Measurements from ENCODE around the gene TBCCD1. TPM values are rescaled to one million over a fixed set of nuclear protein-coding genes. Genes with fewer than 3 reads are reported as not detected.

Gene TBCCD1
- total and polyA plus RNA-seq, 2 experiments from 2014 or later: 5.8 to 16.7 TPM

DNA sequence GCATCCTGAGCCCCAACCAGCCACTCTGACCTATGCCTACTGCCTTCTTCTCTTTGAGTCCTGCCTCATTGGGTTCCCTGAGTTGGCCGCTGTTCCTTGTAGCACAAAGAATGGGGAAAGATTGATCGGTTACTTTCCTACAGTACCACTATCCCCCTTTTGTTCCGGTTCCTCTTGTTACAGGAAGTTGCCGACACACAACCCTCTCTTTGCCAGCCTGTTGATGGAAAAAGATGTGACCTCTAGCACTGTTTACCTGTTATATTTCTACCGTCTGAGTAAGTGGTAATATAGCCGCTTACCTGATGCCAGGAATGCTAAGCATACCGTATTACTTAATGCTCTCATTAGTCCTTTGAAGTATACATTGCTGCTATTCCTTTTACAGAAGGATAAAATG is 36.0 kb upstream of the TBCCD1 start (continued):
- TF ChIP-seq, protein P1, sequence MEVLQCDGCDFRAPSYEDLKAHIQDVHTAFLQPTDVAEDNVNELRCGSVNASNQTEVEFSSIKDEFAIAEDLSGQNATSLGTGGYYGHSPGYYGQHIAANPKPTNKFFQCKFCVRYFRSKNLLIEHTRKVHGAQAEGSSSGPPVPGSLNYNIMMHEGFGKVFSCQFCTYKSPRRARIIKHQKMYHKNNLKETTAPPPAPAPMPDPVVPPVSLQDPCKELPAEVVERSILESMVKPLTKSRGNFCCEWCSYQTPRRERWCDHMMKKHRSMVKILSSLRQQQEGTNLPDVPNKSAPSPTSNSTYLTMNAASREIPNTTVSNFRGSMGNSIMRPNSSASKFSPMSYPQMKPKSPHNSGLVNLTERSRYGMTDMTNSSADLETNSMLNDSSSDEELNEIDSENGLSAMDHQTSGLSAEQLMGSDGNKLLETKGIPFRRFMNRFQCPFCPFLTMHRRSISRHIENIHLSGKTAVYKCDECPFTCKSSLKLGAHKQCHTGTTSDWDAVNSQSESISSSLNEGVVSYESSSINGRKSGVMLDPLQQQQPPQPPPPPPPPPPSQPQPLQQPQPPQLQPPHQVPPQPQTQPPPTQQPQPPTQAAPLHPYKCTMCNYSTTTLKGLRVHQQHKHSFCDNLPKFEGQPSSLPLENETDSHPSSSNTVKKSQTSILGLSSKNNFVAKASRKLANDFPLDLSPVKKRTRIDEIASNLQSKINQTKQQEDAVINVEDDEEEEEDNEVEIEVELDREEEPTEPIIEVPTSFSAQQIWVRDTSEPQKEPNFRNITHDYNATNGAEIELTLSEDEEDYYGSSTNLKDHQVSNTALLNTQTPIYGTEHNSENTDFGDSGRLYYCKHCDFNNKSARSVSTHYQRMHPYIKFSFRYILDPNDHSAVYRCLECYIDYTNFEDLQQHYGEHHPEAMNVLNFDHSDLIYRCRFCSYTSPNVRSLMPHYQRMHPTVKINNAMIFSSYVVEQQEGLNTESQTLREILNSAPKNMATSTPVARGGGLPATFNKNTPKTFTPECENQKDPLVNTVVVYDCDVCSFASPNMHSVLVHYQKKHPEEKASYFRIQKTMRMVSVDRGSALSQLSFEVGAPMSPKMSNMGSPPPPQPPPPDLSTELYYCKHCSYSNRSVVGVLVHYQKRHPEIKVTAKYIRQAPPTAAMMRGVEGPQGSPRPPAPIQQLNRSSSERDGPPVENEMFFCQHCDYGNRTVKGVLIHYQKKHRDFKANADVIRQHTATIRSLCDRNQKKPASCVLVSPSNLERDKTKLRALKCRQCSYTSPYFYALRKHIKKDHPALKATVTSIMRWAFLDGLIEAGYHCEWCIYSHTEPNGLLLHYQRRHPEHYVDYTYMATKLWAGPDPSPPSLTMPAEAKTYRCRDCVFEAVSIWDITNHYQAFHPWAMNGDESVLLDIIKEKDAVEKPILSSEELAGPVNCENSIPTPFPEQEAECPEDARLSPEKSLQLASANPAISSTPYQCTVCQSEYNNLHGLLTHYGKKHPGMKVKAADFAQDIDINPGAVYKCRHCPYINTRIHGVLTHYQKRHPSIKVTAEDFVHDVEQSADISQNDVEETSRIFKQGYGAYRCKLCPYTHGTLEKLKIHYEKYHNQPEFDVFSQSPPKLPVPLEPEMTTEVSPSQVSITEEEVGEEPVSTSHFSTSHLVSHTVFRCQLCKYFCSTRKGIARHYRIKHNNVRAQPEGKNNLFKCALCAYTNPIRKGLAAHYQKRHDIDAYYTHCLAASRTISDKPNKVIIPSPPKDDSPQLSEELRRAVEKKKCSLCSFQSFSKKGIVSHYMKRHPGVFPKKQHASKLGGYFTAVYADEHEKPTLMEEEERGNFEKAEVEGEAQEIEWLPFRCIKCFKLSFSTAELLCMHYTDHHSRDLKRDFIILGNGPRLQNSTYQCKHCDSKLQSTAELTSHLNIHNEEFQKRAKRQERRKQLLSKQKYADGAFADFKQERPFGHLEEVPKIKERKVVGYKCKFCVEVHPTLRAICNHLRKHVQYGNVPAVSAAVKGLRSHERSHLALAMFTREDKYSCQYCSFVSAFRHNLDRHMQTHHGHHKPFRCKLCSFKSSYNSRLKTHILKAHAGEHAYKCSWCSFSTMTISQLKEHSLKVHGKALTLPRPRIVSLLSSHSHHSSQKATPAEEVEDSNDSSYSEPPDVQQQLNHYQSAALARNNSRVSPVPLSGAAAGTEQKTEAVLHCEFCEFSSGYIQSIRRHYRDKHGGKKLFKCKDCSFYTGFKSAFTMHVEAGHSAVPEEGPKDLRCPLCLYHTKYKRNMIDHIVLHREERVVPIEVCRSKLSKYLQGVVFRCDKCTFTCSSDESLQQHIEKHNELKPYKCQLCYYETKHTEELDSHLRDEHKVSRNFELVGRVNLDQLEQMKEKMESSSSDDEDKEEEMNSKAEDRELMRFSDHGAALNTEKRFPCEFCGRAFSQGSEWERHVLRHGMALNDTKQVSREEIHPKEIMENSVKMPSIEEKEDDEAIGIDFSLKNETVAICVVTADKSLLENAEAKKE (CRISPR knock-in tag; IDR thresholded peaks at IDR 0.05): no peak
- TF ChIP-seq, protein P2, sequence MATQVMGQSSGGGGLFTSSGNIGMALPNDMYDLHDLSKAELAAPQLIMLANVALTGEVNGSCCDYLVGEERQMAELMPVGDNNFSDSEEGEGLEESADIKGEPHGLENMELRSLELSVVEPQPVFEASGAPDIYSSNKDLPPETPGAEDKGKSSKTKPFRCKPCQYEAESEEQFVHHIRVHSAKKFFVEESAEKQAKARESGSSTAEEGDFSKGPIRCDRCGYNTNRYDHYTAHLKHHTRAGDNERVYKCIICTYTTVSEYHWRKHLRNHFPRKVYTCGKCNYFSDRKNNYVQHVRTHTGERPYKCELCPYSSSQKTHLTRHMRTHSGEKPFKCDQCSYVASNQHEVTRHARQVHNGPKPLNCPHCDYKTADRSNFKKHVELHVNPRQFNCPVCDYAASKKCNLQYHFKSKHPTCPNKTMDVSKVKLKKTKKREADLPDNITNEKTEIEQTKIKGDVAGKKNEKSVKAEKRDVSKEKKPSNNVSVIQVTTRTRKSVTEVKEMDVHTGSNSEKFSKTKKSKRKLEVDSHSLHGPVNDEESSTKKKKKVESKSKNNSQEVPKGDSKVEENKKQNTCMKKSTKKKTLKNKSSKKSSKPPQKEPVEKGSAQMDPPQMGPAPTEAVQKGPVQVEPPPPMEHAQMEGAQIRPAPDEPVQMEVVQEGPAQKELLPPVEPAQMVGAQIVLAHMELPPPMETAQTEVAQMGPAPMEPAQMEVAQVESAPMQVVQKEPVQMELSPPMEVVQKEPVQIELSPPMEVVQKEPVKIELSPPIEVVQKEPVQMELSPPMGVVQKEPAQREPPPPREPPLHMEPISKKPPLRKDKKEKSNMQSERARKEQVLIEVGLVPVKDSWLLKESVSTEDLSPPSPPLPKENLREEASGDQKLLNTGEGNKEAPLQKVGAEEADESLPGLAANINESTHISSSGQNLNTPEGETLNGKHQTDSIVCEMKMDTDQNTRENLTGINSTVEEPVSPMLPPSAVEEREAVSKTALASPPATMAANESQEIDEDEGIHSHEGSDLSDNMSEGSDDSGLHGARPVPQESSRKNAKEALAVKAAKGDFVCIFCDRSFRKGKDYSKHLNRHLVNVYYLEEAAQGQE (IDR thresholded peaks at IDR 0.05; ENCODE audit: unreplicated experiment): no peak
- no peak for TF ChIP-seq STAT1 (IDR thresholded peaks at IDR 0.05; ENCODE audit: unreplicated experiment)
- no peak for TF ChIP-seq ZNF114 (CRISPR knock-in tag; IDR thresholded peaks at IDR 0.05)
- TF ChIP-seq, protein P3, sequence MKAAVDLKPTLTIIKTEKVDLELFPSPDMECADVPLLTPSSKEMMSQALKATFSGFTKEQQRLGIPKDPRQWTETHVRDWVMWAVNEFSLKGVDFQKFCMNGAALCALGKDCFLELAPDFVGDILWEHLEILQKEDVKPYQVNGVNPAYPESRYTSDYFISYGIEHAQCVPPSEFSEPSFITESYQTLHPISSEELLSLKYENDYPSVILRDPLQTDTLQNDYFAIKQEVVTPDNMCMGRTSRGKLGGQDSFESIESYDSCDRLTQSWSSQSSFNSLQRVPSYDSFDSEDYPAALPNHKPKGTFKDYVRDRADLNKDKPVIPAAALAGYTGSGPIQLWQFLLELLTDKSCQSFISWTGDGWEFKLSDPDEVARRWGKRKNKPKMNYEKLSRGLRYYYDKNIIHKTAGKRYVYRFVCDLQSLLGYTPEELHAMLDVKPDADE (IDR thresholded peaks at IDR 0.05): no peak

Measured in GM23338 (cell line).